Ishikawa (cell line): ENCODE data around the gene SNCAIP.

ENCODE experiments used
- CEBPB ChIP-seq: IDR thresholded peaks from 2 replicates; pipeline ENCODE4 v1.6.1; 2012
- CREB1 ChIP-seq: IDR thresholded peaks from 2 replicates; pipeline ENCODE4 v1.6.1; 2012; ENCODE audit warnings: low read depth
- EGR1 ChIP-seq: IDR thresholded peaks from 2 replicates; pipeline ENCODE4 v1.6.1; 2012
- EP300 ChIP-seq: IDR thresholded peaks from 2 replicates; pipeline ENCODE4 v1.6.1; 2012; ENCODE audit warnings: borderline replicate concordance
- FOXM1 ChIP-seq: IDR thresholded peaks from 2 replicates; pipeline ENCODE4 v1.6.1; 2012; ENCODE audit warnings: low read depth, borderline replicate concordance
- MAX ChIP-seq: IDR thresholded peaks from 2 replicates; pipeline ENCODE4 v1.6.1; 2012
- NFIC ChIP-seq: IDR thresholded peaks from 2 replicates; pipeline ENCODE4 v1.6.1; 2012
- RAD21 ChIP-seq: IDR thresholded peaks from 2 replicates; pipeline ENCODE4 v1.6.1; 2012; ENCODE audit warnings: low read depth
- REST ChIP-seq: IDR thresholded peaks from 2 replicates; pipeline ENCODE4 v1.6.1; 2012; ENCODE audit warnings: low read depth, mild to moderate bottlenecking
- TAF1 ChIP-seq: IDR thresholded peaks from 2 replicates; pipeline ENCODE4 v1.6.1; 2012; ENCODE audit warnings: low read depth, mild to moderate bottlenecking
- TCF12 ChIP-seq: IDR thresholded peaks from 2 replicates; pipeline ENCODE4 v1.6.1; 2012; ENCODE audit warnings: low read depth
- TEAD4 ChIP-seq: IDR thresholded peaks from 2 replicates; pipeline ENCODE4 v1.6.1; 2012
- USF1 ChIP-seq: IDR thresholded peaks from 2 replicates; pipeline ENCODE4 v1.6.1; 2012
- YY1 ChIP-seq: IDR thresholded peaks from 2 replicates; pipeline ENCODE4 v1.6.1; 2012; ENCODE audit warnings: low read depth
- ZBTB7A ChIP-seq: IDR thresholded peaks from 2 replicates; pipeline ENCODE4 v1.6.1; 2012; ENCODE audit warnings: low read depth

SNCAIP gene

GRCh38 chr5:122311497-122311960, 508 bp upstream of the SNCAIP start:
- TF ChIP-seq TEAD4: no peak
- no peak for TF ChIP-seq TAF1
- TF ChIP-seq NFIC: no peak
- no peak for TF ChIP-seq EGR1
- TF ChIP-seq CEBPB: no peak
- no peak for TF ChIP-seq FOXM1

- TF ChIP-seq USF1 (no peak), TEAD4 (no peak), CREB1 (no peak), MAX (no peak), RAD21 (no peak), TCF12 (no peak), TAF1 (no peak), ZBTB7A (no peak), CEBPB (no peak), FOXM1 (no peak), YY1 (no peak), EP300 (no peak), REST (no peak), NFIC (no peak)
These were observed 762 bp downstream of the SNCAIP start for GRCh38 chr5:122312591-122313406.

GRCh38 chr5:122314036-122314435, 2.0 kb downstream of the SNCAIP start:
- no peak for TF ChIP-seq NFIC
- TF ChIP-seq TCF12: no peak

- TF ChIP-seq RAD21 (no peak), USF1 (no peak), FOXM1 (no peak), YY1 (no peak), TAF1 (no peak)
These were observed 3.5 kb downstream of the SNCAIP start for GRCh38 chr5:122315521-122315920.

GRCh38 chr5:122316656-122317055, 4.6 kb downstream of the SNCAIP start:
- TF ChIP-seq FOXM1: no peak
- TF ChIP-seq NFIC: no peak
- TF ChIP-seq TCF12: no peak
- TF ChIP-seq CREB1: no peak
- no peak for TF ChIP-seq EP300
- TF ChIP-seq CEBPB: no peak
- TF ChIP-seq MAX: no peak
- no peak for TF ChIP-seq USF1
- no peak for TF ChIP-seq TEAD4
- no peak for TF ChIP-seq YY1
- no peak for TF ChIP-seq ZBTB7A

GRCh38 chr5:122319897-122320296, 7.9 kb downstream of the SNCAIP start:
- no peak for TF ChIP-seq REST
- no peak for TF ChIP-seq TEAD4
- TF ChIP-seq CEBPB: no peak
- no peak for TF ChIP-seq FOXM1
- TF ChIP-seq TCF12: no peak
- no peak for TF ChIP-seq EGR1
- TF ChIP-seq NFIC: no peak
- TF ChIP-seq TAF1: no peak
- TF ChIP-seq CREB1: no peak
- no peak for TF ChIP-seq ZBTB7A
- TF ChIP-seq USF1: no peak
- TF ChIP-seq RAD21: no peak
- no peak for TF ChIP-seq MAX
- TF ChIP-seq EP300: no peak
